OCI-M2 (cell line): ENCODE data around the gene SMAD6.

Source experiments
- DNase-seq: peaks from one replicate; lab custom pipeline; 2025; ENCODE audit not compliant: unreplicated experiment; lab: John Stamatoyannopoulos, UW

SMAD6 gene

DNA sequence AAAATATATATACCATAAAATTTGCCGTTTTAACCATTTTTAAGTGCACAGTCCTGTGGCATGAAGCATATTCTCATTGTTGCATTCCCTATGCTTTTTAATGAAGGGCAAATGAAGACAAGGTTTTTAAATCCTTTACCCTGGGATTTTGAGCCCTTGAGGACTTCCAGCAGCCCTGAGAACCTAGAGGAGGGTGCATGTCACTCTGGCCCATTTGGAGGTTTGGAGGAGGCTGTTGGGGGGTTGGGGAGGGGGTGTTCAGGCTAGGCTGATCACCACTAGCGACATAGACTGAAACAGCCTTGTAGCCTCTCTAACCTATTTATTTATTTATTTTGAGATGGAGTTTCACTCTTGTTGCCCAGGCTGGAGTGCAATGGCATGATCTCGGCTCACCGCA is 86.0 kb downstream of the SMAD6 start:
- DNase-seq, result no peak

- DNase-seq, result no peak
Observed at GRCh38 chr15:66789029-66790025, 87.3 kb downstream of the SMAD6 start.

GRCh38 chr15:66795851-66796250 is 93.8 kb downstream of the SMAD6 start:
- DNase-seq, result no peak

- DNase-seq, result no peak
Observed at GRCh38 chr15:66796343-66796742, 94.3 kb downstream of the SMAD6 start.

DNA sequence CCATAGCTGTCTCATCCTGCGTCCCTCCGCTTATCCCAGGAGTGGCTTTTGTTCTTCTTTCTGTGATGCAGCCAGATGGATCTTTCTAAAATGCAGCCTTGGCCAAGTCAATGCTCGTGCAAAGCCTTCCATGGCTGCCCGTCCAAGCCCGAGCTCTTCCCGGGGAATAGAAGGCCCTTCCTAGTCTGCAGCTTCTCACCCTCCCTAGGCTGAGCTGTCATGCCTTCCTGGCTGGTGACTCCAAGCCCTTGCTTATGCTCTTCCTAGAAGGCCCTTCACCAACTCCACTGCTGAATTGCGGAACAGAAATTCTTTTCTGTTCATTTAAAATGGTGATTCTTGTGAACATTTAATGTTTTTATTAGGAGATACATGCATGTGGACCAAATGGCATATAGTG is 95.9 kb downstream of the SMAD6 start:
- no peak for DNase-seq

DNA sequence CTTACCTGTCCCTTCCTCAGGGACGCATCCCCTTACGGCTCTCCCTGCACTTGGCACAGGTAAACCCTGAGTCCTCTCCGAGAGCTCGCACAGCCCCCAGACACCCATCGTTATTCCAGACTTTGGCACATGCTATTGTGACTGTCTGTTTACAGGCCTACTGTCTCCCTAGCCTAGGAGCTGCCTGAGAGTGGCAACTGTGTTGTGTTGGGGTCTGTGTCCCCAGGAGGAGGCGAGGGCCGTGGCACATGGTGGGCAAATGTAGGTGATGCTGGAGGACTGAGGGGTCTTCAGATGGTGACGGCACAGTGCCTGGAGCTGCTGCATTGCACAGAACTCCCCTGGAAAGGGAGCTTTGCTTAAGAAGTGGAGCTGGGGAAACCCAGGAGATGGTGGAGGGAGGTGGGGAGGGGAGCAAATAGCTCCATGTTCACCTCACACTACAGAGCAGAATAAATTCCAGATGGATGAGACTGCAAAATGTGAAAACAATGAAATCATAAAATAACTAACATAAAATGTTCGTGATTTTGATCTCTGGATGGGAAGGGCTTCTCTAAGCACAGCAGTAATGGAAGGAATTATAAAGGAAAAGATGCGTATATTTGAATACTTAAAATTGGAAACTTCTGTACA is 96.5 kb downstream of the SMAD6 start:
- no peak for DNase-seq

- no peak for DNase-seq
Observed at GRCh38 chr15:66799242-66799641, 97.2 kb downstream of the SMAD6 start.

GRCh38 chr15:66800584-66801235 is 98.7 kb downstream of the SMAD6 start:
- DNase-seq, result no peak

GRCh38 chr15:66801266-66801665 is 99.2 kb downstream of the SMAD6 start:
- no peak for DNase-seq

DNA sequence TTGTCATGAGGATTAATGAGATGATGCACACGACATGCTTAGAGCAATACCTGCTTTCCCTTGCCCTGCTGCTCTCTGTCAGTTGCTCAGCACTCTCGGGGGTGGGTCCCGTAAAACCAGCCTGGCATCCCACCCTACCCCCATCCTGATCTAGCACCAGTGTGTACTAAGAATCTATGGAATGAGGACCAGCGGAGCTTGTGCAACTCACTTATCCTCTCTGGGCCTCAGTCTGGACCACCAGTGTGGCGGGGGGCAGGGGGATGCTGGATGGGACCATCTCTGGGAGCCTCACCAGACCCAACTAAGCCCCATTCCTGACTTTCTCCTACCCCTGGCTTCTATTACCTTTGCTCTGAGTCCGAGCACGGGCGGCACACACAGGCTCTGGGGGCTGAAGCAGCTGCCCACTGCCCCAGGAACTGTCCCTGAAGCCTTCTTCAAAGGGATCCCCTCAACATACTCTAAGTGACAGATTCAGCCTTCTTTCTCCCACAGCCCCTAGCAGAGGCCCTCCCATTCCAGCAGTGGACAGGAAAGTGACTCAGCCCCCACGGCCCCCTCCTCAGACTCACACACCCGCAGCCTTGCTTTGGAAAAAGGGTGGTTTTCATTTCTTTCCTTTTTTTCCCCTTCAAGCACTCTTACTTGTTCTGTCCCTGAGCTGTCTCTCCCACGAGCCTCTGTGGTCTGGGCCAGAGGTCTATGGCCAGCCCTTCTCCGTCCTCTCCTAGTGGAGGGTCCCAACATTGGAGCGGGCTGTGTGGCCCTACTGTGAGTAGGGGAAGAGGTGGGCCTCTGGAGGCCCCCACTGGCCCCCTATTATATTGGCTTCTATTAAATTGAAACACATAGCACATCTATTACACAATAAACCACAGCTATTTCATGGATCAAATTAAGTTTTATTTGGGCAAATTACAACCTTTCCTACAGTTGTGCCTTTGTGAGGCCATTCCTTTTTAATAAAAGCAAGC is 100.3 kb downstream of the SMAD6 start:
- DNase-seq, result no peak

- no peak for DNase-seq
Observed at GRCh38 chr15:66803182-66803729, 101.2 kb downstream of the SMAD6 start.

GRCh38 chr15:66803749-66804148 is 101.7 kb downstream of the SMAD6 start:
- no peak for DNase-seq

DNA sequence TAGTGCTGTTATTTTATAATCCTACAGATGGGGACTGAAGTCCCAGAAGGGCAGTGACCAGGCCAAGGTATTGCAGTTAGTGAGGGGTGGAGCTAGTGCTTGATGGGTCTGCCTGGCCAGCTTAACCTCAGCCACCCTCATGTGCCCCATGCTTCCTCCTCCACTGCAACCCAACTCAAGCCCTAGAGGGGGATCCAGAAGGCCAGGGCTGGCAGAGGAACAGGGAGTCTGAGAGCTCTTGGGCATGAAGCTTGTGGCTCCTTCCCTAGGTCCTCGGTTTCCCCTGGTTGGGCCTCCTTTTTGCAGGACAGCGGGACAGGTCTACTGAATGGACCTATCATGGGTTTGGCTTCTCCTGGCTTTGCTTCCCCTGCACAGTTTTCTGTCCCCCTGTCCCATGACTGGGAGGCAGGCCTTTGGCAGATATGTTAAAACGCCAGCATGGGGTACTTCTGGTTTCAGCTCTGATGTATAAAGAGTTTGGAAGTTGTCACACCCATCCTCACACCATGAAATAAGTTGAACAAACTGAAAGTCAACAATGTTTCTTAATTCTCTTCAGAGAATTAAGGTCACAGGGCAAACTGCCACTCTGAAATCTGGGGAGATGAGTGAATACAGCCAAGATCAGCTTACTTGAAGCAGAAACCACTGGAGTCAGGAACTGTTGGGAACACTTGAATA is 103.3 kb downstream of the SMAD6 start:
- no peak for DNase-seq

DNA sequence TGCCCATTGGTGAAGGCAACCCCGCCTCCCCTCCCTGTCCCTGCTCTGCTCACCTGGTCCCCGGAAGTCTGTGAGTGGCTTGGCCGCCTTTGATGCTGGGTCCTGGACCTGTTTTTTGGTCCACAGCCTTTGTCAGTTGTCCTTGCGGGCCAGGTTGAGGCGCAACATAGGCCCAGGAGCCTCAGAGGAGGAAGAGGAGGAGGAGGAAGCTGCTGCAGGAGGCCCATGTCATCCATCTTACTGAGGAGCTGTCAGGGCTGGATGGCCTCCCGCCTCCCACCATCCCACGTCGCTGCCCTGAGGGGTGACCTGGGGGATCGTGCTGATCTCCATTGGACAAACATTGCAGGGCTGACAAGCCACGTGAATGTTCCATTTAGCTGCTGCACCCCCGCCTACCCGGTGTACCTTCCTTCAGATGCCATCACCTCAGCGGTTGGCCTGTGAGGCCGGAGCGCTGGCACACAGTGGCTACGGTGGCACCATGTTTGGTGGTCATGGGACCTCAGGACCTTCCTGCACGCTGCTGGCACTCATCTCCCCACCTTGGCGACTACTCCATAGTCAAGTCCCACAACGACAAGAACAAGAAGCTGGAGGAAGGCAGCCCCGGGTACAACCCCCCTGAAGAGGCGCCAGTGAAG is 106.3 kb downstream of the SMAD6 start:
- no peak for DNase-seq

DNA sequence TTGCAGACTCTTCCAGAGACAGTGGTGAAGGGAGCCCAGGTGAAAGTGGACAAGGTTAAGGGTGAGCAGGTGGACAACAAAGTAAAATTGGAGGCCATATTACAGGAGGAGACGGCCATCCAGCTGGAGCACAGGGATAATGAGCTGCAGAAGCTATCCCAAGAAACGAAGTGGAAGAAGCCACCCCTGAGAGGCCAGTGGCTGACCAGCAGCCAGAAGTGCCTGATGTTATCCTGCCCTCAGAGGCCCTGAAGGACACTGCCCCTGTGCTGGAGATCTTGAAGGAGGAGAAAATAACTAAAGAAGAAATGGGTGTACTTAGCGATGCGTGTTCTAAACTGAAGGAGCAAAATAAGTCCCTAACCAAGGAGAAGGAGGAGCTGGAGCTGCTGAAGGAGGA is 107.6 kb downstream of the SMAD6 start:
- DNase-seq, result no peak

DNA sequence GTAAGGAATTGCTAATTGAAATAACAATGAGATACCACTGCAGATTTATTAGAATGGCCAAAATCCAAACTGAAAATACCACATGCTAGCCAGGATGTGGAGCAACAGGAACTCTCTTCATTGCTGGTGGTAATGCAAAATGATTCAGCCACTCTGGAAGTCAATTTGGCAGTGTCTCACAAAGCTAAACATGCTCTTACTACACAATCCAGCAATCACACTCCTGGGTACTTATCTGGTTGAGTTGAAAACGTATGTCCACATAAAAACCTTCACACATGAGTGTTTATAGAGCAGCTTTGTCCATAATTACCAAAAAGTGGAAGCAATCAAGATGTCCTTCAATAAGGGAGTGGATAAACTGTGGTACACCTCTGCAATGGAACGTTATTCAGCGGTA is 113.3 kb downstream of the SMAD6 start:
- no peak for DNase-seq

- no peak for DNase-seq
Observed at GRCh38 chr15:66816201-66816600, 114.2 kb downstream of the SMAD6 start.

DNA sequence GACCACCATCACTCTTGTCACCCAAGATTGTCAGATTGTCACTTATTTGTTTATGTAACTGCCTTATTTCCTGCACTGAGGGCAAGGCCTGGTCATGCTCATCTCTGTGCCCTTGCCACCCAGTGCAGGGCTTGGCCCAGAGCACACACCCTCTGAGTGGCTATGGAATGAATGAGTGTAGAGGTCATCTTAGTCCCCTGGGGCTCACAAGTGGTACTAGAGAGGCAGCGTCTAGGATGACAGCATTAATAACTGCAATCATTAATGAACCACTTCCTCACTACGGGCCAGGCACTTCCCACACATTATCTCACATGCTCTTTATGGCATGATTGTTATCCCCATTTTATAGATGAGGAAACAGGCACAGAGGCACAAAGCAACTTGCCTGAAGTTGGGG is 117.0 kb downstream of the SMAD6 start:
- no peak for DNase-seq

GRCh38 chr15:66820481-66821176 is 118.6 kb downstream of the SMAD6 start:
- DNase-seq, result no peak
